Trophoblast cell (in vitro differentiated cells and primary cell): ENCODE measurements around the gene RPGRIP1.

ENCODE experiments used
- DNase-seq, 2 donors: peaks; one replicate each; pipeline ENCODE4 v3.0.0-alpha.2; 2016
- H2AFZ ChIP-seq: 2 replicates; pipeline ENCODE4 v1.6.1; 2013; ENCODE audit warnings: low read length, moderate library complexity, mild to moderate bottlenecking; ENCODE audit not compliant: insufficient read depth, poor library complexity
- H2AK5ac ChIP-seq: 2 replicates; pipeline ENCODE4 v1.6.1; 2013; ENCODE audit warnings: mild to moderate bottlenecking, low read length
- H2BK120ac ChIP-seq: 2 replicates; pipeline ENCODE4 v1.6.1; 2013; ENCODE audit warnings: low read length, mild to moderate bottlenecking, moderate library complexity; ENCODE audit not compliant: insufficient read depth, poor library complexity
- H2BK12ac ChIP-seq: 2 replicates; pipeline ENCODE4 v1.6.1; 2013; ENCODE audit warnings: mild to moderate bottlenecking, low read length, moderate library complexity
- H2BK5ac ChIP-seq: 2 replicates; pipeline ENCODE4 v1.6.1; 2013; ENCODE audit warnings: low read length, low read depth, moderate library complexity, mild to moderate bottlenecking; ENCODE audit not compliant: poor library complexity
- H3K14ac ChIP-seq: 2 replicates; pipeline ENCODE4 v1.6.1; 2013; ENCODE audit warnings: mild to moderate bottlenecking, low read length
- H3K18ac ChIP-seq: 2 replicates; pipeline ENCODE4 v1.6.1; 2013; ENCODE audit warnings: mild to moderate bottlenecking, low read length
- H3K23ac ChIP-seq: 2 replicates; pipeline ENCODE4 v1.6.1; 2013; ENCODE audit warnings: low read length
- H3K27ac ChIP-seq: 2 replicates; pipeline ENCODE4 v1.5.1; 2013; ENCODE audit warnings: low read depth, mild to moderate bottlenecking, inconsistent platforms, low read length, moderate library complexity
- H3K27me3 ChIP-seq: 2 replicates; pipeline ENCODE4 v1.6.1; 2013; ENCODE audit warnings: inconsistent platforms, mild to moderate bottlenecking, low read length, moderate library complexity; ENCODE audit not compliant: insufficient read depth
- H3K36me3 ChIP-seq, 2 experiments: 1 replicate in 1 of 2; 2 replicates in 1 of 2; pipeline ENCODE4 v1.6.1; 2013; ENCODE audit warnings: low read length in 2 of 2, mild to moderate bottlenecking in 2 of 2, moderate library complexity in 1 of 2; ENCODE audit not compliant: insufficient read depth in 2 of 2, control insufficient read depth in 1 of 2
- H3K4ac ChIP-seq: 2 replicates; pipeline ENCODE4 v1.6.1; 2013; ENCODE audit warnings: low read depth, mild to moderate bottlenecking, low read length, moderate library complexity
- H3K4me1 ChIP-seq, 2 experiments: 1 replicate in 1 of 2; 2 replicates in 1 of 2; pipeline ENCODE4 v1.6.1; 2013; ENCODE audit warnings: low read length in 2 of 2, mild to moderate bottlenecking in 2 of 2, moderate library complexity in 1 of 2; ENCODE audit not compliant: insufficient read depth in 2 of 2, control insufficient read depth in 1 of 2
- H3K4me2 ChIP-seq: 2 replicates; pipeline ENCODE4 v1.6.1; 2013; ENCODE audit warnings: inconsistent platforms, mild to moderate bottlenecking, low read length, moderate library complexity
- H3K4me3 ChIP-seq: 2 replicates; pipeline ENCODE4 v1.5.1; 2013; ENCODE audit warnings: mild to moderate bottlenecking, low read depth, low read length, inconsistent platforms
- H3K79me1 ChIP-seq: one replicate; pipeline ENCODE4 v1.6.1; 2013; ENCODE audit warnings: low read length
- H3K79me2 ChIP-seq: 2 replicates; pipeline ENCODE4 v1.6.1; 2013; ENCODE audit warnings: low read length, mild to moderate bottlenecking; ENCODE audit not compliant: control insufficient read depth, insufficient read depth, poor library complexity
- H3K9ac ChIP-seq: 2 replicates; pipeline ENCODE4 v1.6.1; 2013; ENCODE audit warnings: mild to moderate bottlenecking, low read length
- H3K9me3 ChIP-seq: 2 replicates; pipeline ENCODE4 v1.6.1; 2013; ENCODE audit warnings: low read depth, mild to moderate bottlenecking, control low read depth, inconsistent platforms, low read length; ENCODE audit not compliant: insufficient read depth
- H4K12ac ChIP-seq: 2 replicates; pipeline ENCODE4 v1.6.1; 2013; ENCODE audit warnings: low read depth, mild to moderate bottlenecking, low read length, moderate library complexity
- H4K8ac ChIP-seq: 2 replicates; pipeline ENCODE4 v1.6.1; 2013; ENCODE audit warnings: low read depth, mild to moderate bottlenecking, low read length, moderate library complexity
- H4K91ac ChIP-seq: one replicate; pipeline ENCODE4 v1.6.1; 2013; ENCODE audit warnings: low read depth, mild to moderate bottlenecking, low read length, moderate library complexity
- WGBS: extraction: QIAGEN DNeasy Blood & Tissue Kit; methylation state at CpG from one replicate; pipeline ENCODE4 v1.1.7; 2013; ENCODE audit warnings: missing lambda C conversion rate; ENCODE audit not compliant: insufficient read length, insufficient coverage; ENCODE audit errors: extremely low coverage; 5-methylcytosine and 5-hydroxymethylcytosine counted together

RPGRIP1 gene

GRCh38 chr14:21264025-21264801 lies 15.7 kb upstream of the RPGRIP1 start:
- no peak overlapping the region for H2AK5ac ChIP-seq
- H3K4ac ChIP-seq: peak overlapping the region; percentile 99
- no peak overlapping the region for H3K23ac ChIP-seq
- no peak overlapping the region for H4K8ac ChIP-seq
- no peak overlapping the region for H3K14ac ChIP-seq
- H2BK5ac ChIP-seq: no peak overlapping the region
- H3K4me1 ChIP-seq: peaks cover 4 to 5% of the 10 kb centered on the region in 2 experiments
- no peak overlapping the region for H3K27ac ChIP-seq
- no peak overlapping the region for H4K12ac ChIP-seq
- H2BK12ac ChIP-seq: no peak overlapping the region
- H3K79me2 ChIP-seq: peaks cover 34% of the 10 kb centered on the region
- no peaks in the 10 kb centered on the region for H3K9me3 ChIP-seq
- DNase-seq: peak in 1 of 2 donors; percentile 56
- H2AFZ ChIP-seq: no peak overlapping the region
- peaks cover 5% of the 10 kb centered on the region for H3K79me1 ChIP-seq
- no peaks in the 10 kb centered on the region for H3K27me3 ChIP-seq
- peaks cover 25 to 29% of the 10 kb centered on the region in 2 experiments for H3K36me3 ChIP-seq
- no peak overlapping the region for H3K18ac ChIP-seq
- no peak overlapping the region for H2BK120ac ChIP-seq
- no peak overlapping the region for H3K4me2 ChIP-seq
- H3K9ac ChIP-seq: no peak overlapping the region
- no peak overlapping the region for H4K91ac ChIP-seq
- no CpG with 5 or more reads among the region's 4 CpGs for WGBS
- no peak overlapping the region for H3K4me3 ChIP-seq

DNA sequence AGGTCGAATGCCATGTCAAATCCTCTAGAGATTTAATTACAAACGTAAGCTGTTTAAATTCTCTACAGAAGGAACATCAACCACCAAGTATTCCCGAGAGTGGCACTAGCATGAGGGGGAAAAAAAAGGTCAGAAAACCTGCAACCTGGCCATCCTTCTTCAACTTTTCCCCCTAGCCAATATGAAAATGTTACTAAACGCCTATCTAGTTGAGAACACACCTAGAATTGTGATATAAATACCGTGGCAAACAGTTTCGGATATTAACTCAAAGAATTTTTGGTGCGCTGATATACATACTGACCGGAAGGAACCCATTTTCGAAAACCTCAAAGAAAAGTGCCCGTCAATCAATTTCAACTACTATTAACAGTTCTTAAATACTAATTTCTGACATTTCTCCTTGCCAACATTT lies 12.4 kb upstream of the RPGRIP1 start:
- Histone ChIP-seq H3K79me2 (peaks cover 26% of the 10 kb centered on the region), H3K4me2 (peak overlapping the region; percentile 80), H2AFZ (no peak overlapping the region), H3K79me1 (peaks cover 5% of the 10 kb centered on the region), H3K36me3 (peaks cover 13 to 17% of the 10 kb centered on the region in 2 experiments), H3K27me3 (no peaks in the 10 kb centered on the region), H4K12ac (no peak overlapping the region), H2AK5ac (no peak overlapping the region), H3K4me3 (no peak overlapping the region), H3K9me3 (no peaks in the 10 kb centered on the region), H2BK12ac (no peak overlapping the region), H4K91ac (no peak overlapping the region), H3K4me1 (peaks cover 7% of the 10 kb centered on the region in 2 experiments), H3K18ac (no peak overlapping the region), H3K9ac (no peak overlapping the region), H3K27ac (no peak overlapping the region), H3K4ac (peak overlapping the region; percentile 91), H2BK120ac (no peak overlapping the region), H4K8ac (no peak overlapping the region), H3K23ac (no peak overlapping the region), H3K14ac (no peak overlapping the region), H2BK5ac (no peak overlapping the region)
- DNase-seq: peak in 1 of 2 donors; percentile 43
- WGBS: no CpG with 5 or more reads among the region's 10 CpGs

DNA sequence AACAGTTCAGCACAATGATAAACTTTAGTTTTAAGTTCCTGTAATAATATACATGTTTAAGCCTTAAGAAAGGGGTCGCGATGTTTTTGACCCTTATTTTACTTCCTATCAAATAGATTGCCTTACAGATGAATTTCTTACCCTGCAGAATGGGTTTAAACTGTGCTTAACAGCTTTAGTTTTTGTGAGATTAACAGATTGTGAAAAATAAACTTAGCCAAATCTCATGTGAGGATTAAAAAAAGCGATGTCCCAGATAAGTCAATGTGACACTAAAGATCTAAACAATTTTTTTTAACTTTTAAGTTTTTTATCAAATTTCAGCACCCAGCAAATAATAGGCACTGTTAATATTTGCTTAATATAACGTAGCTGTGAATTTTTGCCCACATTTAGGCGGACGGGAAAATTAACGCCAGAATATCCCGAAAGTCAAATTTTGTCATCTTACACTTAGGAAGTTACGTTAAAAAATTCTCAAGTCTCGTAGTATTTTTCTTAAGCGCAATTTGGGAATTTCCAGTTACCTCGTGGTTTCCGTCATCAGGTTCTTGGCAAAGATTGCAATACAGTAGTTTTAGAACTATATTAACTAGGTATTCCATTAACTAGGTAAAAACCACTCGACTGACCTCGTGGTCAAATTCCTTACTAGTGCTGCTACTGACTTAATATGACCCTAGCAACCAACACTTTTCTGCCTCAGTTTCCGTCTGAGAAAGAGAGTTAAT lies 11.8 kb upstream of the RPGRIP1 start:
- H3K79me2 ChIP-seq: peaks cover 24% of the 10 kb centered on the region

GRCh38 chr14:21268617-21269251 lies 11.1 kb upstream of the RPGRIP1 start:
- H4K8ac ChIP-seq: peak overlapping the region; percentile 97
- H4K12ac ChIP-seq: peak overlapping the region; percentile 90
- H3K27me3 ChIP-seq: no peaks in the 10 kb centered on the region
- H3K9ac ChIP-seq: peak overlapping the region; percentile 97
- H3K14ac ChIP-seq: peak overlapping the region; percentile 92
- H2BK120ac ChIP-seq: peak overlapping the region; percentile 84
- peaks cover 6 to 7% of the 10 kb centered on the region in 2 experiments for H3K4me1 ChIP-seq
- H3K4me3 ChIP-seq: peak overlapping the region; percentile 75
- peak in 1 of 2 donors; percentile 61 for DNase-seq
- no peaks in the 10 kb centered on the region for H3K9me3 ChIP-seq
- peak overlapping the region; percentile 93 for H2AK5ac ChIP-seq
- H4K91ac ChIP-seq: peak overlapping the region; percentile 96
- H2BK5ac ChIP-seq: peak overlapping the region; percentile 91
- no peak overlapping the region for H2BK12ac ChIP-seq
- peak overlapping the region; percentile 92 for H3K18ac ChIP-seq
- peak overlapping the region; percentile 57 for H3K4me2 ChIP-seq
- H3K4ac ChIP-seq: peak overlapping the region; percentile 99
- peak overlapping the region; percentile 55 for H3K27ac ChIP-seq
- peaks cover 11 to 13% of the 10 kb centered on the region in 2 experiments for H3K36me3 ChIP-seq
- no CpG with 5 or more reads among the region's 24 CpGs for WGBS
- H3K79me1 ChIP-seq: peaks cover 5% of the 10 kb centered on the region
- no peak overlapping the region for H2AFZ ChIP-seq
- no peak overlapping the region for H3K23ac ChIP-seq
- H3K79me2 ChIP-seq: peaks cover 22% of the 10 kb centered on the region

More for the DNA sequence above, 11.8 kb upstream of the RPGRIP1 start:
- no peak overlapping the region for H3K18ac ChIP-seq
- no peak overlapping the region for H3K4me3 ChIP-seq
- H3K4me1 ChIP-seq: peaks cover 6 to 7% of the 10 kb centered on the region in 2 experiments
- no peak overlapping the region for H2BK5ac ChIP-seq
- no peak overlapping the region for H3K14ac ChIP-seq
- H3K27ac ChIP-seq: no peak overlapping the region
- H4K8ac ChIP-seq: no peak overlapping the region
- peak overlapping the region; percentile 65 for H3K9ac ChIP-seq
- H4K91ac ChIP-seq: no peak overlapping the region
- H2AK5ac ChIP-seq: no peak overlapping the region
- no peaks in the 10 kb centered on the region for H3K27me3 ChIP-seq
- H3K4ac ChIP-seq: peak overlapping the region; percentile 97
- peaks cover 11 to 16% of the 10 kb centered on the region in 2 experiments for H3K36me3 ChIP-seq
- H2BK120ac ChIP-seq: no peak overlapping the region
- peak overlapping the region; percentile 80 for H3K4me2 ChIP-seq
- H2BK12ac ChIP-seq: no peak overlapping the region
- no peak overlapping the region for H3K23ac ChIP-seq
- peaks cover 5% of the 10 kb centered on the region for H3K79me1 ChIP-seq
- H4K12ac ChIP-seq: no peak overlapping the region
- H3K9me3 ChIP-seq: no peaks in the 10 kb centered on the region
- peak; percentile 63 to 83 for DNase-seq
- WGBS: no CpG with 5 or more reads among the region's 16 CpGs
- H2AFZ ChIP-seq: no peak overlapping the region
